ENCODE measurements around the gene ARHGEF25.

DNA sequence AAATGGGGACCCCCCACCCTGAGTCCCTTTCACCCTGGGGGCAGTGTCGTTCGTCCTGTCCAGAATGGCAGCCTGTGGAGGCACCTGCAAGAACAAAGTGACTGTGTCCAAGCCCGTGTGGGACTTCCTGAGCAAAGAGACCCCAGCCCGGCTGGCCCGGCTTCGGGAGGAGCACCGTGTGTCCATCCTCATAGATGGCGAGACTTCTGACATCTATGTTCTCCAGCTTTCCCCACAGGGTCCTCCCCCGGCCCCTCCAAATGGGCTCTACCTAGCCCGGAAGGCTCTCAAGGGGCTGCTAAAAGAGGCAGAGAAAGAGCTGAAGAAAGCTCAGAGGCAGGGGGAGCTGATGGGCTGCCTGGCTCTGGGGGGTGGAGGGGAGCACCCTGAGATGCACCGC, 4.4 kb upstream of the ARHGEF25 start:
- TF ChIP-seq, protein P1, sequence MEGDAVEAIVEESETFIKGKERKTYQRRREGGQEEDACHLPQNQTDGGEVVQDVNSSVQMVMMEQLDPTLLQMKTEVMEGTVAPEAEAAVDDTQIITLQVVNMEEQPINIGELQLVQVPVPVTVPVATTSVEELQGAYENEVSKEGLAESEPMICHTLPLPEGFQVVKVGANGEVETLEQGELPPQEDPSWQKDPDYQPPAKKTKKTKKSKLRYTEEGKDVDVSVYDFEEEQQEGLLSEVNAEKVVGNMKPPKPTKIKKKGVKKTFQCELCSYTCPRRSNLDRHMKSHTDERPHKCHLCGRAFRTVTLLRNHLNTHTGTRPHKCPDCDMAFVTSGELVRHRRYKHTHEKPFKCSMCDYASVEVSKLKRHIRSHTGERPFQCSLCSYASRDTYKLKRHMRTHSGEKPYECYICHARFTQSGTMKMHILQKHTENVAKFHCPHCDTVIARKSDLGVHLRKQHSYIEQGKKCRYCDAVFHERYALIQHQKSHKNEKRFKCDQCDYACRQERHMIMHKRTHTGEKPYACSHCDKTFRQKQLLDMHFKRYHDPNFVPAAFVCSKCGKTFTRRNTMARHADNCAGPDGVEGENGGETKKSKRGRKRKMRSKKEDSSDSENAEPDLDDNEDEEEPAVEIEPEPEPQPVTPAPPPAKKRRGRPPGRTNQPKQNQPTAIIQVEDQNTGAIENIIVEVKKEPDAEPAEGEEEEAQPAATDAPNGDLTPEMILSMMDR (IDR thresholded peaks at IDR 0.05; ENCODE audit: insufficient read depth, low read depth, low read length), result no peak
- no peak for TF ChIP-seq EZH2 (IDR thresholded peaks at IDR 0.05; ENCODE audit: insufficient read depth, low read length)
